NCI-H2107 treated with DMSO at 0.1 percent for 48 hours (cell line): Measurements from ENCODE around the gene FAM168B.
"Not testable (repeated sequence)": the region's sequence is repeated elsewhere in the genome, so short reads cannot be mapped to it uniquely, and the experiment has no call there.

ENCODE experiments used
- DNase-seq: peaks from one replicate; lab custom pipeline; 2025; ENCODE audit not compliant: unreplicated experiment; lab: John Stamatoyannopoulos, UW

FAM168B gene

GRCh38 chr2:131093006-131093695 is at the start of gene FAM168B:
TSS of gene FAM168B (minus strand) at chr2:131093460. CDS start at chr2:131082646, 10,814 bp downstream.
- peak; percentile 50 for DNase-seq

GRCh38 chr2:131142849-131143248 is 49.6 kb upstream of the FAM168B start:
- DNase-seq: no peak

- no peak for DNase-seq
These were observed 47.3 kb upstream of the FAM168B start for GRCh38 chr2:131140581-131140980.

- no peak for DNase-seq
These were observed 39.5 kb upstream of the FAM168B start for GRCh38 chr2:131132729-131133128.

- no peak for DNase-seq
These were observed 37.0 kb upstream of the FAM168B start for GRCh38 chr2:131130298-131130596.

GRCh38 chr2:131127981-131128380 is 34.7 kb upstream of the FAM168B start:
- DNase-seq: no peak

GRCh38 chr2:131127076-131127475 is 33.8 kb upstream of the FAM168B start:
- DNase-seq: no peak

- DNase-seq: no peak
These were observed 33.2 kb upstream of the FAM168B start for GRCh38 chr2:131126436-131126835.

GRCh38 chr2:131125195-131125757 is 32.0 kb upstream of the FAM168B start:
- DNase-seq: peak; percentile 41

GRCh38 chr2:131123192-131123591 is 29.9 kb upstream of the FAM168B start:
- no peak for DNase-seq

- no peak for DNase-seq
These were observed 29.2 kb upstream of the FAM168B start for GRCh38 chr2:131122496-131122895.

GRCh38 chr2:131121464-131121863 is 28.2 kb upstream of the FAM168B start:
- DNase-seq: no peak

- DNase-seq: no peak
These were observed 27.6 kb upstream of the FAM168B start for GRCh38 chr2:131120815-131121317.

GRCh38 chr2:131115752-131116151 is 22.5 kb upstream of the FAM168B start:
- DNase-seq: no peak

- not testable (repeated sequence) for DNase-seq
These were observed 21.7 kb upstream of the FAM168B start for GRCh38 chr2:131114950-131115349.

GRCh38 chr2:131113566-131114227 is 20.4 kb upstream of the FAM168B start:
- no peak for DNase-seq

GRCh38 chr2:131112529-131112928 is 19.3 kb upstream of the FAM168B start:
- no peak for DNase-seq

GRCh38 chr2:131105950-131106801 is 12.9 kb upstream of the FAM168B start:
- DNase-seq: no peak

GRCh38 chr2:131105156-131105949 is 12.1 kb upstream of the FAM168B start, which contains the start of gene PLEKHB2:
TSS of gene PLEKHB2 (plus strand) at chr2:131105336. CDS start at chr2:131120942, 15,606 bp downstream.
- DNase-seq: peak; percentile 71

GRCh38 chr2:131104487-131105155 is 11.4 kb upstream of the FAM168B start:
- DNase-seq: peak; percentile 71
